Tibial nerve (tissue), 4 donors: Measurements from ENCODE around the gene SNX9. TPM values are rescaled to one million over a fixed set of nuclear protein-coding genes. Genes with fewer than 3 reads are reported as not detected.
"Not testable (repeated sequence)": the region's sequence is repeated elsewhere in the genome, so short reads cannot be mapped to it uniquely, and the experiment has no call there.

Experiments
- DNase-seq, 2 donors: peaks; one replicate each; pipeline ENCODE4 v3.0.0-alpha.2; 2019; ENCODE audit warnings: low spot score in 2 of 2
- H3K27ac ChIP-seq, 4 donors: fragments of 200-600 bp; sonication (generic) in 3 of 4; one replicate each; pipeline ENCODE4 v1.5.1; 2017 to 2019; ENCODE audit warnings: mild to moderate bottlenecking in 1 of 4
- H3K27me3 ChIP-seq, 2 donors: fragments of 200-600 bp; sonication (generic) in 1 of 2; one replicate each; pipeline versions ENCODE4 v1.5.1 to v1.6.0; 2017 to 2019
- H3K36me3 ChIP-seq, 3 donors: fragments of 200-600 bp; sonication (generic); one replicate each; pipeline ENCODE4 v1.5.1; 2018 to 2019
- H3K4me1 ChIP-seq, 4 donors: fragments of 200-600 bp; sonication (generic) in 3 of 4; one replicate each; pipeline ENCODE4 v1.5.1; 2017 to 2019
- H3K4me3 ChIP-seq, 4 donors: fragments of 200-600 bp; sonication (generic) in 3 of 4; one replicate each; pipeline ENCODE4 v1.5.1; 2017 to 2019; ENCODE audit warnings: mild to moderate bottlenecking in 1 of 4, moderate library complexity in 1 of 4
- H3K9me3 ChIP-seq, 4 donors: fragments of 200-600 bp; sonication (generic) in 3 of 4; one replicate each; pipeline ENCODE4 v1.5.1; 2017 to 2019
- EP300 ChIP-seq, 2 donors: sonication (generic); formaldehyde crosslinking; IDR thresholded peaks; one replicate each; pipeline ENCODE4 v1.6.1; 2017; ENCODE audit warnings: antibody characterized with exemption in 2 of 2, mild to moderate bottlenecking in 1 of 2
- POLR2A ChIP-seq, 2 donors: fragments of 450-650 bp; IDR thresholded peaks; one replicate each; pipeline ENCODE4 v1.6.1; 2017; ENCODE audit warnings: antibody characterized with exemption in 2 of 2, mild to moderate bottlenecking in 2 of 2, moderate library complexity in 2 of 2
- WGBS, 2 donors: methylation state at CpG; one replicate each; pipeline ENCODE4 v1.1.5; 2018; 5-methylcytosine and 5-hydroxymethylcytosine counted together
- total RNA-seq, 4 donors: library from RNA; depleted of rRNA; stranded (reverse); fragments of >200 nt; gene quantifications; one replicate each; pipeline ENCODE4 v1.1.0, GENCODE V29; 2016
- TF ChIP-seq, protein P1 (sequence below), 5 experiments: fragments of 200-600 bp in 3 of 5; fragments of 450-650 bp in 2 of 5; sonication (generic) in 3 of 5; IDR thresholded peaks; one replicate each; pipeline ENCODE4 v1.5.1; 2016 to 2019; ENCODE audit warnings: antibody characterized with exemption in 5 of 5, mild to moderate bottlenecking in 3 of 5, moderate library complexity in 2 of 5

Gene SNX9
- total RNA-seq, 4 donors from 2014 or later: 61.2 to 69.2 (median 63.9) TPM

DNA sequence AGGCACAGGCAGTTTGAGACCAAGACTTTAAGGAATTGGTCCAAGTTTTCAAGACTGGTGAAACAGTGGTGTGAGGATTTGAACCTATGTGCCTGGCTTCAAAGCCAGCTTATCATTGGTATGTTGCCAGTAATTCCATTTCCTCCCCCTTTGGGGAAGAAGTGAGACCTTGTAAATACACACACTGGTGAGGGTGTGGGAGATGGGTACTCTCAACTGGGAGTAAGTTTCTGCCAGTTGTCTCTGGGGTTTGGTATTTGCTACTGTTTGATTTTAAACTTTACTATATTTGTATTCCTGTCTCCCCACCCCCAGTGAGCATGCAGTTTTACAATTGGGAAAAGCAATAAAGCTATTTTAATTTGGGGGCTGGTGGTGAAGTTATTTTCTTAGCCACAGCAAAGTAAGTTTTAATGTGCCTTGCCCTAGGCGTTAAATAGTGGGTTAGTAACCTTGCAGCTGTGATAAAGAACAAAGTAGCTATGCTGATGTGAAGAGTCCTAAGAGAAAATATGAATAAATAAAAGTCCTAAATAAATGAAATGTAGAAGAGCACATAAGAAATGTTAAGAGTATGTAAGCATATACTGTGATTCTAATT lies 31.0 kb downstream of the SNX9 start:
- TF ChIP-seq EP300 (IDR thresholded peaks at IDR 0.05) (no peak), POLR2A (IDR thresholded peaks at IDR 0.05) (no peak)
- TF ChIP-seq, protein P1, sequence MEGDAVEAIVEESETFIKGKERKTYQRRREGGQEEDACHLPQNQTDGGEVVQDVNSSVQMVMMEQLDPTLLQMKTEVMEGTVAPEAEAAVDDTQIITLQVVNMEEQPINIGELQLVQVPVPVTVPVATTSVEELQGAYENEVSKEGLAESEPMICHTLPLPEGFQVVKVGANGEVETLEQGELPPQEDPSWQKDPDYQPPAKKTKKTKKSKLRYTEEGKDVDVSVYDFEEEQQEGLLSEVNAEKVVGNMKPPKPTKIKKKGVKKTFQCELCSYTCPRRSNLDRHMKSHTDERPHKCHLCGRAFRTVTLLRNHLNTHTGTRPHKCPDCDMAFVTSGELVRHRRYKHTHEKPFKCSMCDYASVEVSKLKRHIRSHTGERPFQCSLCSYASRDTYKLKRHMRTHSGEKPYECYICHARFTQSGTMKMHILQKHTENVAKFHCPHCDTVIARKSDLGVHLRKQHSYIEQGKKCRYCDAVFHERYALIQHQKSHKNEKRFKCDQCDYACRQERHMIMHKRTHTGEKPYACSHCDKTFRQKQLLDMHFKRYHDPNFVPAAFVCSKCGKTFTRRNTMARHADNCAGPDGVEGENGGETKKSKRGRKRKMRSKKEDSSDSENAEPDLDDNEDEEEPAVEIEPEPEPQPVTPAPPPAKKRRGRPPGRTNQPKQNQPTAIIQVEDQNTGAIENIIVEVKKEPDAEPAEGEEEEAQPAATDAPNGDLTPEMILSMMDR (IDR thresholded peaks at IDR 0.05): no peak
- Histone ChIP-seq H3K4me1 (peaks cover 0 to 28% (median 2%) of the 10 kb centered on the region in 4 donors), H3K4me3 (no peak overlapping the region), H3K27me3 (no peaks in the 10 kb centered on the region), H3K9me3 (peaks cover 0 to 33% (median 8%) of the 10 kb centered on the region in 4 donors), H3K36me3 (peaks cover 0 to 10% (median 0%) of the 10 kb centered on the region in 3 donors), H3K27ac (no peak overlapping the region)
- no peak for DNase-seq
- whole genome bisulfite sequencing, 2 donors: 70 to 79% methylated on average over 1 of the region's 1 CpG

DNA sequence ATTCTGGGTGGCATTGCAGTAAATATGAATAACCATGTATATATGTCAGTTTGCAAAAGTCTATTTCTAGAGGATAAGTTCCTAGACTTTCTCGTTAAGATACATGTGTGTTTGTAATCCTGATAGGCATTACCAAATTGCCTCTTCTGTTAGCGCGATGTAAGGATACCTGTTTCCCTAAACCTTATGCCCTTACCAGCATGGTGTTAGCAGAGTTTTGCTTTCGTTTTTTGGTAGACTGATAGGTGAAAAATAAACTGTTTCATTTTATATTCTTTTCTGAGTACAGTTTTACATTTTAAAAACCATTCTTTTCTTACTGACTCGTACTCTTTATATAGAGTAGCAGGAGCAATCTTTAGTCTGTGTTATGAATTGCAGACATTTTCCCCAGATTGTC lies 32.3 kb downstream of the SNX9 start:
- no peak for DNase-seq
- 94 to 96% methylated on average over 5 of the region's 5 CpGs for WGBS, 2 donors
- H3K27ac ChIP-seq: no peak overlapping the region

DNA sequence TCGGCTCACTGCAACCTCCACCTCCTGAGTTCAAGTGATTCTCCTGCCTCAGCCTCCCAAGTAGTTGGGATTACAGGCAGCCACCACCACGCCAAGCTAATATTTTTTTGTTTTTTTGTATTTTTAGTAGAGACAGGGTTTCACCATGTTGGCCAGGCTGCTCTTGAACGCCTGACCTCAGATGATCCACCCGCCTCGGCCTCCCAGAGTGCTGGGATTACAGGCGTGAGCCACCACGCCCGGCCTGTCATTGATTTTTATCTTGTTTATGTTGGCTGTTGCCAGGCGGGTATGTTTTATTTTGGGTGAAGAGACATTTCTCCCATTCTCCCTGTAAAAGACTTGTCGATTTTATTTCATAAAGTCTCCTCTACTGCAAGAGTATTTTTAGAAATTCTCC lies 32.8 kb downstream of the SNX9 start:
- Histone ChIP-seq H3K4me1 (peaks cover 0 to 26% (median 8%) of the 10 kb centered on the region in 4 donors), H3K36me3 (peaks cover 0 to 10% (median 0%) of the 10 kb centered on the region in 3 donors), H3K9me3 (peaks cover 0 to 33% (median 8%) of the 10 kb centered on the region in 4 donors)
- 68 to 77% methylated on average over 10 of the region's 10 CpGs for WGBS, 2 donors
- not testable (repeated sequence) for DNase-seq, H3K4me3 ChIP-seq, H3K27ac ChIP-seq, H3K27me3 ChIP-seq

More for the DNA sequence above, 32.3 kb downstream of the SNX9 start:
- Histone ChIP-seq H3K4me3 (no peak overlapping the region), H3K27me3 (no peaks in the 10 kb centered on the region), H3K9me3 (peaks cover 0 to 33% (median 8%) of the 10 kb centered on the region in 4 donors), H3K4me1 (peaks cover 0 to 22% (median 4%) of the 10 kb centered on the region in 4 donors), H3K36me3 (peaks cover 0 to 10% (median 0%) of the 10 kb centered on the region in 3 donors)
- TF ChIP-seq, protein P1 (IDR thresholded peaks at IDR 0.05): no peak
- TF ChIP-seq EP300 (IDR thresholded peaks at IDR 0.05) (no peak), POLR2A (IDR thresholded peaks at IDR 0.05) (no peak)

DNA sequence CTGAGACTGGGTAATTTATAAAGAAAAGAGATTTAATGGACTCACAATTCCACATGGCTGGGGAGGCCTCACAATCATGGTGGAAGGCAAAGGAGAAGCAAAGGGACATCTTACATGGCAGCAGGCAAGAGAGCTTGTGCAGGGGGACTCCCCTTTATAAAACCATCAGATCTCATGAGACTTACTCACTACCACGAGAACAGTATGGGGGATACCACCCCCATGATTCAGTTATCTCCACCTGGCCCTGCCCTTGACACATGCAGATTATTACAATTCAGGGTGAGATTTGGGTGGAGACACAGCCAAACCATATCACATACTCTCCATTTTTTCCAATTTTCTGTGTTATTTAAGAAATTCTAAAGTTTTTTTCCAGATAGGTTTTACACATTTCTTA lies 35.6 kb downstream of the SNX9 start:
- H3K27me3 ChIP-seq, H3K4me3 ChIP-seq, DNase-seq, H3K27ac ChIP-seq, H3K36me3 ChIP-seq: not testable (repeated sequence)
- WGBS, 2 donors: 88 to 96% methylated on average over 1 of the region's 1 CpG
- peaks cover 0 to 11% (median under 1%) of the 10 kb centered on the region in 4 donors for H3K9me3 ChIP-seq
- H3K4me1 ChIP-seq: peaks cover 0 to 47% (median 18%) of the 10 kb centered on the region in 4 donors

DNA sequence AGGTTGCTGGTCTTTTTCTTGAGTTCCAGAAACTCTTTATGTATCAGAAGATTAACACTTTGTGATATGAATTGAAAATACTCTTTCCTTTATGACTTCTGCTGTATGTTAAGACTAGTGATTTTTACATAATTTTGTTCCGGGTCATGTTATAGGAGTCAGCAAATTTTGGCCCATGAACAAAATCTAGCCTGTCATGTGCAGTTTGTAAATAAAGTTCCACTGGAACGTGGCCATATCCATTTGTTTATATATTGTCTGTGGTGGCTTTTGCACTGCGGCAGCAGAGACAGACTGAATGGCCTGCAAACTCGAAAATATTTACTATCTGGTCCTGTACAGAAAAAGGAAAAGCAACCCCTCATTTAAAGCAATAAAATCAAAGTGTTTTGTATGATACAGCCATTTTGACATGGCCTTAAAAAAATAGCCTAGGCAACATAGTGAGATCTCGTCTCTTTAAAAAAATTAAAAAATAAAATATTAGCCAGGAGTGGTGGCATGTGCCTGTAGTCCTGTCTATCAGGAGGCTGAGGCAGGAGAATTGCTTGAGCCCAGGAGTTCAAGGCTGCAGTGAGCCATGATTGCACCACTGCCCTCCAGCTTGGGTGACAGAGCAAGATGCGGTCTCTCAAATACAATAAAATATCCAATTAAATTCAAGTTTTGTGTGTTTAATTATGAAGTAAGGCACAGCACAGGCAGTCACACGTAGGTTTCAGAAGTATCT lies 36.9 kb downstream of the SNX9 start:
- Histone ChIP-seq H3K4me1 (peaks cover 0 to 47% (median 18%) of the 10 kb centered on the region in 4 donors), H3K27me3 (no peaks in the 10 kb centered on the region), H3K27ac (no peak overlapping the region), H3K36me3 (no peaks in the 10 kb centered on the region), H3K9me3 (peaks cover 0 to 6% (median 0%) of the 10 kb centered on the region in 4 donors), H3K4me3 (no peak overlapping the region)
- TF ChIP-seq EP300 (IDR thresholded peaks at IDR 0.05) (no peak), POLR2A (IDR thresholded peaks at IDR 0.05) (no peak)
- TF ChIP-seq, protein P1 (IDR thresholded peaks at IDR 0.05): no peak
- 60 to 61% methylated on average over 7 of the region's 7 CpGs for WGBS, 2 donors
- DNase-seq: no peak

DNA sequence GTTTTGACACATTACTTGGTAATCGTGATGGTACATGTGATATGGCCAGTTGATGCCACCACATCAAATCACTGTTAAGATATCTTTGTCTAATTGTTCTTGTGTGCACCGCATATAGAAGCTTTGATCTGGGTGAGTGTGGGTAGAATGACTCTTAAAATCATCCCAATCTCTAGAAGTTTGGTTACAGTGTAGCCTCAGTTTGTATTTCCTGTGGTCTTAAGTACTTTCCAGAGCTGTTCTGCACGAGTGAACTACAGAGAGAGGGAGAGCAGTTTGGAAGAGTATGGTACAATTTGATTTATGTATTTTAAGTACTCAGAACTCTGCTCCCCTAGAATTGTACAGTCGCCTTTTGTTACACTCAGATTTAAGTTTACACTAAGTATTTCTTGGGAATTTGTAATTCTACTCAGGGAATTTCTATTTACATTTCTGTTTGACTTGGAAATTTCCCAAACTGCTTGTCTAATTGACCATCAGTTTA lies 37.5 kb downstream of the SNX9 start:
- WGBS, 2 donors: 43 to 46% methylated on average over 4 of the region's 4 CpGs
- Histone ChIP-seq H3K27ac (no peak overlapping the region), H3K4me3 (no peak overlapping the region), H3K27me3 (no peaks in the 10 kb centered on the region), H3K9me3 (peaks cover 0 to 4% (median 0%) of the 10 kb centered on the region in 4 donors), H3K36me3 (no peaks in the 10 kb centered on the region), H3K4me1 (peaks cover 0 to 47% (median 18%) of the 10 kb centered on the region in 4 donors)
- DNase-seq: no peak
- TF ChIP-seq EP300 (IDR thresholded peaks at IDR 0.05) (no peak), POLR2A (IDR thresholded peaks at IDR 0.05) (no peak)
- TF ChIP-seq, protein P1 (IDR thresholded peaks at IDR 0.05): no peak
